Fibroblast of skin of left quadriceps (primary cell): ENCODE results near the gene ECI1.
A peak's percentile ranks its signal among the peaks of the same experiment; 100 is the strongest.
"Not testable (repeated sequence)": the region's sequence is repeated elsewhere in the genome, so short reads cannot be mapped to it uniquely, and the experiment has no call there.

Source experiments
- DNase-seq, 2 experiments: peaks; one replicate each; pipeline ENCODE4 v3.0.0-alpha.2; 2013; ENCODE audit warnings: low read depth in 2 of 2

ECI1 gene

GRCh38 chr16:2211923-2212347 is 39.5 kb downstream of the ECI1 start:
- no peak for DNase-seq

GRCh38 chr16:2210386-2211365 is 40.7 kb downstream of the ECI1 start, which contains the start of gene BRICD5:
BRICD5 (minus strand) TSS chr16:2210863; CDS start chr16:2210833, 30 bp downstream.
- no peak for DNase-seq

- no peak for DNase-seq
Observed at GRCh38 chr16:2210009-2210332, 41.4 kb downstream of the ECI1 start.

- no peak for DNase-seq
Observed at GRCh38 chr16:2209258-2210008, 42.0 kb downstream of the ECI1 start.

GRCh38 chr16:2208772-2209171 is 42.6 kb downstream of the ECI1 start:
- DNase-seq: no peak

GRCh38 chr16:2208308-2208707 is 43.1 kb downstream of the ECI1 start:
- no peak for DNase-seq

GRCh38 chr16:2207872-2208271 is 43.5 kb downstream of the ECI1 start:
- no peak for DNase-seq

GRCh38 chr16:2206780-2207433 is 44.5 kb downstream of the ECI1 start:
- DNase-seq: no peak

- no peak for DNase-seq
Observed at GRCh38 chr16:2206420-2206779, 45.0 kb downstream of the ECI1 start.

- no peak for DNase-seq
Observed at GRCh38 chr16:2205967-2206313, 45.4 kb downstream of the ECI1 start.

- DNase-seq: peak; percentile 71 to 72
Observed at GRCh38 chr16:2205104-2205966, 46.1 kb downstream of the ECI1 start, which contains the start of gene MLST8. MLST8 (plus strand) TSS chr16:2205454; CDS start chr16:2206086, 632 bp downstream.

- DNase-seq: no peak
Observed at GRCh38 chr16:2204416-2205103, 46.8 kb downstream of the ECI1 start.

- DNase-seq: not testable (repeated sequence)
Observed at GRCh38 chr16:2203119-2203688, 48.2 kb downstream of the ECI1 start.

GRCh38 chr16:2200313-2200712 is 51.1 kb downstream of the ECI1 start:
- DNase-seq: no peak

GRCh38 chr16:2199621-2200139 is 51.7 kb downstream of the ECI1 start:
- no peak for DNase-seq

GRCh38 chr16:2199095-2199494 is 52.3 kb downstream of the ECI1 start:
- DNase-seq: no peak

- no peak for DNase-seq
Observed at GRCh38 chr16:2198283-2198682, 53.1 kb downstream of the ECI1 start.

- no peak for DNase-seq
Observed at GRCh38 chr16:2197765-2198164, 53.6 kb downstream of the ECI1 start.

- DNase-seq: no peak
Observed at GRCh38 chr16:2196981-2197511, 54.3 kb downstream of the ECI1 start.
